ENCODE measurements around the gene KISS1. TPM values are rescaled to one million over a fixed set of nuclear protein-coding genes. Genes with fewer than 3 reads are reported as not detected.
A peak's percentile ranks its signal among the peaks of the same experiment; 100 is the strongest.

The KISS1 gene
- total RNA-seq, 2 donors from 2014 or later: not detected

DNA sequence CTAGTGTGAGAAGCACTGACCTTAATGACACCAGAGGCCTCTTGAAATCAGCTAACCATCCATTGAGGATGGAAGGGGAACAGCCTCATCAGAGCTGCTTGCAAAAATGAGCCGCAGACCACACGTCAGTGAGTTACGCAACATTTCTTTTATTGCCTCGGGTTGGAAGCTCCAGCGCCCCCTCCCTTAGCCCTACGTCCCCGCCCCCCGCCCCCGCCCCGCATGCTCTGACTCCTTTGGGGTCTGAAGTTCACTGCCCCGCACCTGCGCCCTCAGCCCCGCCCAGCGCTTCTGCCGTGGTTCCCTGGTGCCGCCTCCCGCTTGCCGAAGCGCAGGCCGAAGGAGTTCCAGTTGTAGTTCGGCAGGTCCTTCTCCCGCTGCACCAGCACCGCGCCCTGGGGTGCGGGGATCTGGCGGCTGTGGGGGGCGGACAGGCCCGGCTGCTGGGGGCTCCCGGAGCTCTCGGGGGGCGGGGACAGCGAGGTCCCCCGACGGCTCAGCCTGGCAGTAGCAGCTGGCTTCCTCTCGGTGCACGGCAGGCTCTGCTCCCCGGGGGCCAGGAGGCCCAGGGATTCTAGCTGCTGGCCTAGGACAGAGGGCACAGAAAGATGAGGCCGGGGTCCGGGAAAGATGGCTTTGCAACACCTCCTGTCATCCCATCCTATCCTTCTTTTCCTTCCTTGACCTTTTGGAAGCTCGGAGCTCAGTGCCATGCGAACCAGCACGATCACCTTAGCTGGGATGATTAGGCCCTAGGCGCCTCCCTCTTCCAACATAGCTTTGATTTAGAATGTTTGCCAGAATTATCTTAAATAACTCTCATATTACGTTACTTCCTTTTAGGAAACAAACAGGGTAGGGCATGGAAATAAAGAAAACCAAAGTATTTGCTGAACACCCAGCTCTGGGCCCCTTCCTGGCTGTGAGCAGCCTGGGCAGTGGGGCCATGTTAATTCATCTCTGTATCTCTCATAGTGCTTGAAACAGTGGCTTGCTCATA is 5.8 kb downstream of the KISS1 start:
- Histone ChIP-seq H3K27me3 (no peaks in the 10 kb centered on the region), H3K4me3 (no peak overlapping the region), H3K4me1 (no peaks in the 10 kb centered on the region), H3K27ac (no peak overlapping the region), H3K36me3 (replicated peaks in 1 of 2; ENCODE audit: insufficient read depth in 1 of 2, low read depth in 2 of 2) (no peaks in the 10 kb centered on the region), H3K9me3 (no peaks in the 10 kb centered on the region)
- ATAC-seq (peak; percentile 59), DNase-seq (peak in 3 of 4 donors; percentile 13 to 39 (median 28))
- TF ChIP-seq CTCF (IDR thresholded peaks at IDR 0.05) (no peak), POLR2A (IDR thresholded peaks at IDR 0.05) (no peak)
- intact Hi-C loops (cut with DNase I): no loop called here
- WGBS, 2 donors: 20 to 44% methylated on average over 11 to 41 of the region's 44 CpGs

DNA sequence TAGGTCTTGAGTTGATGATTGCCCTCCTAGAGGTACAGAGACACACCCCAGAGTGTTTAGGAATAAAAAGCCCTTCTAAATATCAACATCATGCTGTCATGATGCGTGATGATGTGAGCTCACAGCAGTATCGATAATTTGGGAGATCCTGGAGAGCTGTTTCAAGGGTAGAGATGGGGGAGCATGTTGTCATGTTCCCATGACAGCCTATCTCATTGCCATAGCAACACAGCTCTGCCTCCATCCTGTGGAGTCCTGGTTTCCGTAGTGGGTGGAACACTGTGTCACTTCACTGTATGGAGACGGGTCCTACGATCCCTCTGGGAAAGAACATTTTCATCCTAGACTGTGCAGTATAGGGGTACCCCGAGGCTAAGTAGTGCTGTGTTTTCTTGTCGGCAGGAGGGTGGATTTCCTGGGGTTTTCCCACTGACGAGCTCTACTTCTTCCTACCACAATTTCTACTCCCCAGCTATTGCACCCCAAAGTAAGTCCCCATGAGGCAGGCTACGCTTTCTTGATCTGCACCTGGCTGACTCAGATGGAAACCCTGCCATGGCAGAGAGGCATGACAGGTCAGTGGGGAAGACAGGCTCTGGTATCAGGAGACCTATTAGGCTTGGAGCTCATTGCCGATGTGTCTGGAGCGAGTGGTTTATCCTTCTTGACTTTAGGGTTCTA is 7.2 kb downstream of the KISS1 start:
- intact Hi-C loops (cut with DNase I): no loop called here
- 71 to 88% methylated on average over 9 to 11 of the region's 11 CpGs for WGBS, 2 donors
- Histone ChIP-seq H3K27ac (no peak overlapping the region), H3K4me3 (no peak overlapping the region), H3K27me3 (no peaks in the 10 kb centered on the region), H3K36me3 (replicated peaks in 1 of 2; ENCODE audit: insufficient read depth in 1 of 2, low read depth in 2 of 2) (no peaks in the 10 kb centered on the region), H3K9me3 (no peaks in the 10 kb centered on the region), H3K4me1 (no peaks in the 10 kb centered on the region)
- DNase-seq: no peak
- ATAC-seq: no peak
- no peak for TF ChIP-seq POLR2A (IDR thresholded peaks at IDR 0.05)
- TF ChIP-seq CTCF (IDR thresholded peaks at IDR 0.05): no peak

- no peaks in the 10 kb centered on the region for H3K36me3 ChIP-seq (replicated peaks in 1 of 2; ENCODE audit: insufficient read depth in 1 of 2, low read depth in 2 of 2)
- no peaks in the 10 kb centered on the region for H3K4me1 ChIP-seq
- ATAC-seq (no peak), DNase-seq (no peak)
- H3K4me3 ChIP-seq: no peak overlapping the region
- H3K9me3 ChIP-seq: no peaks in the 10 kb centered on the region
- 75 to 77% methylated on average over 10 of the region's 10 CpGs for WGBS, 2 donors
- no peaks in the 10 kb centered on the region for H3K27me3 ChIP-seq
- intact Hi-C loops (cut with DNase I): no loop called here
- TF ChIP-seq POLR2A (IDR thresholded peaks at IDR 0.05) (no peak), CTCF (IDR thresholded peaks at IDR 0.05) (no peak)
- no peak overlapping the region for H3K27ac ChIP-seq
Measured at GRCh38 chr1:204186597-204186996, 9.7 kb downstream of the KISS1 start.

GRCh38 chr1:204181116-204181515 is 15.2 kb downstream of the KISS1 start:
- Histone ChIP-seq H3K4me3 (no peak overlapping the region), H3K27ac (no peak overlapping the region), H3K36me3 (replicated peaks in 1 of 2; ENCODE audit: insufficient read depth in 1 of 2, low read depth in 2 of 2) (no peaks in the 10 kb centered on the region), H3K4me1 (no peaks in the 10 kb centered on the region), H3K27me3 (no peaks in the 10 kb centered on the region), H3K9me3 (no peaks in the 10 kb centered on the region)
- 46 to 87% methylated on average over 1 of the region's 1 CpG for whole genome bisulfite sequencing, 2 donors
- intact Hi-C loops (cut with DNase I): no loop called here
- ATAC-seq (no peak), DNase-seq (no peak)
- TF ChIP-seq POLR2A (IDR thresholded peaks at IDR 0.05) (no peak), CTCF (IDR thresholded peaks at IDR 0.05) (no peak)

Data from body of pancreas (tissue), 4 donors.